ENCODE data around the gene GABRG3. TPM values are rescaled to one million over a fixed set of nuclear protein-coding genes. Genes with fewer than 3 reads are reported as not detected.

GABRG3 gene
- total RNA-seq, 1 experiment from 2014 or later = not detected

- Histone ChIP-seq H3K9ac (ENCODE audit: low read length) (no peak overlapping the region), H3K27me3 (ENCODE audit: insufficient read depth, low read length) (no peaks in the 10 kb centered on the region), H3K4me3 (replicated peaks in 1 of 2; ENCODE audit: low read depth in 1 of 2, low read length in 2 of 2) (no peak overlapping the region), H2AFZ (ENCODE audit: low read depth, low read length, poor library complexity, severe bottlenecking) (no peak overlapping the region), H3K4me2 (ENCODE audit: low read length) (no peak overlapping the region), H3K9me2 (ENCODE audit: insufficient read depth) (no peaks in the 10 kb centered on the region), H3K4me1 (ENCODE audit: control insufficient read depth in 1 of 2, insufficient read depth in 2 of 2, low read length in 2 of 2) (no peaks in the 10 kb centered on the region), H3K36me3 (ENCODE audit: control insufficient read depth in 1 of 2, insufficient read depth in 2 of 2, low read length in 2 of 2) (no peaks in the 10 kb centered on the region), H3K79me2 (ENCODE audit: insufficient read depth, low read length) (no peaks in the 10 kb centered on the region), H3K9me3 (ENCODE audit: control insufficient read depth in 1 of 2, insufficient read depth in 1 of 2, low read depth in 1 of 2, low read length in 2 of 2) (peaks cover 8 to 31% of the 10 kb centered on the region in 2 experiments; a peak in 2 of 4 replicates), H4K20me1 (ENCODE audit: insufficient read depth) (no peaks in the 10 kb centered on the region), H3K27ac (ENCODE audit: low read depth, low read length) (no peak overlapping the region)
- POLR2A ChIA-PET = no interaction called here
- RAD21 ChIA-PET (ENCODE audit: low non-redundant PET in 1 of 2, low total read pairs in 2 of 2, uncharacterized antibody in 2 of 2, unreplicated experiment in 2 of 2) = no interaction called here
- CTCF ChIA-PET = no interaction called here
- TF ChIP-seq MAX (IDR thresholded peaks at IDR 0.05) (no peak), SIN3A (IDR thresholded peaks at IDR 0.05; ENCODE audit: low read depth) (no peak), SRF (IDR thresholded peaks at IDR 0.05; ENCODE audit: low read depth) (no peak), POLR2AphosphoS5 (IDR thresholded peaks at IDR 0.05; ENCODE audit: low read depth, low read length) (no peak), SP1 (IDR thresholded peaks at IDR 0.05; ENCODE audit: low read depth) (no peak), EZH2 (IDR thresholded peaks at IDR 0.05) (no peak), EGR1 (IDR thresholded peaks at IDR 0.05; ENCODE audit: low read depth) (no peak), YY1 (IDR thresholded peaks at IDR 0.05; ENCODE audit: extremely low read depth, insufficient replicate concordance, low read depth, low read length) (no peak)
- TF ChIP-seq, protein P1, sequence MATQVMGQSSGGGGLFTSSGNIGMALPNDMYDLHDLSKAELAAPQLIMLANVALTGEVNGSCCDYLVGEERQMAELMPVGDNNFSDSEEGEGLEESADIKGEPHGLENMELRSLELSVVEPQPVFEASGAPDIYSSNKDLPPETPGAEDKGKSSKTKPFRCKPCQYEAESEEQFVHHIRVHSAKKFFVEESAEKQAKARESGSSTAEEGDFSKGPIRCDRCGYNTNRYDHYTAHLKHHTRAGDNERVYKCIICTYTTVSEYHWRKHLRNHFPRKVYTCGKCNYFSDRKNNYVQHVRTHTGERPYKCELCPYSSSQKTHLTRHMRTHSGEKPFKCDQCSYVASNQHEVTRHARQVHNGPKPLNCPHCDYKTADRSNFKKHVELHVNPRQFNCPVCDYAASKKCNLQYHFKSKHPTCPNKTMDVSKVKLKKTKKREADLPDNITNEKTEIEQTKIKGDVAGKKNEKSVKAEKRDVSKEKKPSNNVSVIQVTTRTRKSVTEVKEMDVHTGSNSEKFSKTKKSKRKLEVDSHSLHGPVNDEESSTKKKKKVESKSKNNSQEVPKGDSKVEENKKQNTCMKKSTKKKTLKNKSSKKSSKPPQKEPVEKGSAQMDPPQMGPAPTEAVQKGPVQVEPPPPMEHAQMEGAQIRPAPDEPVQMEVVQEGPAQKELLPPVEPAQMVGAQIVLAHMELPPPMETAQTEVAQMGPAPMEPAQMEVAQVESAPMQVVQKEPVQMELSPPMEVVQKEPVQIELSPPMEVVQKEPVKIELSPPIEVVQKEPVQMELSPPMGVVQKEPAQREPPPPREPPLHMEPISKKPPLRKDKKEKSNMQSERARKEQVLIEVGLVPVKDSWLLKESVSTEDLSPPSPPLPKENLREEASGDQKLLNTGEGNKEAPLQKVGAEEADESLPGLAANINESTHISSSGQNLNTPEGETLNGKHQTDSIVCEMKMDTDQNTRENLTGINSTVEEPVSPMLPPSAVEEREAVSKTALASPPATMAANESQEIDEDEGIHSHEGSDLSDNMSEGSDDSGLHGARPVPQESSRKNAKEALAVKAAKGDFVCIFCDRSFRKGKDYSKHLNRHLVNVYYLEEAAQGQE (IDR thresholded peaks at IDR 0.05; ENCODE audit: low read depth) = no peak
- DNase-seq (ENCODE audit: low read depth, low spot score) (no peak), ATAC-seq (no peak)
- BruUV-seq (replicated peaks) = no TSS peak
- intact Hi-C loops (cut with micrococcal nuclease) = no loop called here
These were observed 521.0 kb downstream of the GABRG3 start for GRCh38 chr15:27491666-27492621.

Measured in HCT116 (cell line).